HUES64 (cell line): Measurements from ENCODE around the gene TTC28.

ENCODE experiments used
- H3K27ac ChIP-seq: 2 replicates; pipeline ENCODE4 v1.7.0; 2013; ENCODE audit warnings: low read depth, low read length, inconsistent platforms
- H3K27me3 ChIP-seq: 2 replicates; pipeline ENCODE4 v1.6.1; 2013; ENCODE audit warnings: mild to moderate bottlenecking, low read length; ENCODE audit not compliant: insufficient read depth
- H3K36me3 ChIP-seq: 2 replicates; pipeline ENCODE4 v1.6.1; 2013; ENCODE audit warnings: mild to moderate bottlenecking, low read length; ENCODE audit not compliant: insufficient read depth
- H3K4me1 ChIP-seq: 2 replicates; pipeline ENCODE4 v1.6.1; 2013; ENCODE audit warnings: mild to moderate bottlenecking, low read length, moderate library complexity; ENCODE audit not compliant: insufficient read depth
- H3K4me3 ChIP-seq: 2 replicates; pipeline ENCODE4 v1.5.1; 2013; ENCODE audit warnings: mild to moderate bottlenecking, low read length, moderate library complexity
- H3K9ac ChIP-seq: 2 replicates; pipeline ENCODE4 v1.6.1; 2013; ENCODE audit warnings: mild to moderate bottlenecking, low read depth, low read length
- H3K9me3 ChIP-seq: 2 replicates; pipeline ENCODE4 v1.6.1; 2013; ENCODE audit warnings: low read depth, low read length; ENCODE audit not compliant: insufficient read depth
- WGBS: fragments of 150-250, 120-280 bp; methylation state at CpG from one replicate; pipeline ENCODE4 v1.1.7; 2013; ENCODE audit warnings: missing lambda C conversion rate; 5-methylcytosine and 5-hydroxymethylcytosine counted together

TTC28 gene

GRCh38 chr22:27976586-27976985, 703.1 kb downstream of the TTC28 start:
- WGBS: 88% methylated on average over 3 of the region's 3 CpGs
- Histone ChIP-seq H3K9me3 (no peaks in the 10 kb centered on the region), H3K27me3 (no peaks in the 10 kb centered on the region), H3K4me3 (no peak overlapping the region), H3K36me3 (no peaks in the 10 kb centered on the region), H3K9ac (no peak overlapping the region), H3K4me1 (peaks cover 31% of the 10 kb centered on the region), H3K27ac (no peak overlapping the region)

- no peak overlapping the region for H3K27ac ChIP-seq
Measured at GRCh38 chr22:27975381-27976013, 704.1 kb downstream of the TTC28 start.

GRCh38 chr22:27973846-27974245, 705.8 kb downstream of the TTC28 start:
- no peak overlapping the region for H3K9ac ChIP-seq
- no peaks in the 10 kb centered on the region for H3K36me3 ChIP-seq
- H3K9me3 ChIP-seq: peaks cover 8% of the 10 kb centered on the region; the same call in 1 of the 2 replicates
- peaks cover 16% of the 10 kb centered on the region; the same call in 1 of the 2 replicates for H3K4me1 ChIP-seq
- no peaks in the 10 kb centered on the region for H3K27me3 ChIP-seq
- H3K27ac ChIP-seq: no peak overlapping the region
- 52% methylated on average over 1 of the region's 1 CpG for WGBS
- no peak overlapping the region for H3K4me3 ChIP-seq

More at GRCh38 chr22:27975381-27976013, 704.1 kb downstream of the TTC28 start:
- Histone ChIP-seq H3K4me3 (no peak overlapping the region), H3K36me3 (no peaks in the 10 kb centered on the region), H3K9me3 (peaks cover under 1% of the 10 kb centered on the region; the same call in 1 of the 2 replicates), H3K27me3 (no peaks in the 10 kb centered on the region), H3K9ac (no peak overlapping the region), H3K4me1 (peaks cover 24% of the 10 kb centered on the region)
- 93% methylated on average over 15 of the region's 16 CpGs for WGBS

- Histone ChIP-seq H3K36me3 (no peaks in the 10 kb centered on the region), H3K9ac (no peak overlapping the region), H3K4me3 (no peak overlapping the region), H3K9me3 (peaks cover 8% of the 10 kb centered on the region; the same call in 1 of the 2 replicates), H3K27me3 (no peaks in the 10 kb centered on the region), H3K4me1 (peaks cover 16% of the 10 kb centered on the region; the same call in 1 of the 2 replicates), H3K27ac (no peak overlapping the region)
- 90% methylated on average over 9 of the region's 9 CpGs for WGBS
Measured at GRCh38 chr22:27972732-27973698, 706.6 kb downstream of the TTC28 start.

- H3K27me3 ChIP-seq: no peaks in the 10 kb centered on the region
- 98% methylated on average over 1 of the region's 1 CpG for WGBS
- no peaks in the 10 kb centered on the region for H3K36me3 ChIP-seq
- H3K9ac ChIP-seq: no peak overlapping the region
- peaks cover 8% of the 10 kb centered on the region; the same call in 1 of the 2 replicates for H3K9me3 ChIP-seq
- H3K4me1 ChIP-seq: peaks cover 16% of the 10 kb centered on the region; the same call in 1 of the 2 replicates
- H3K4me3 ChIP-seq: no peak overlapping the region
- H3K27ac ChIP-seq: no peak overlapping the region
Measured at GRCh38 chr22:27971926-27972325, 707.7 kb downstream of the TTC28 start.

DNA sequence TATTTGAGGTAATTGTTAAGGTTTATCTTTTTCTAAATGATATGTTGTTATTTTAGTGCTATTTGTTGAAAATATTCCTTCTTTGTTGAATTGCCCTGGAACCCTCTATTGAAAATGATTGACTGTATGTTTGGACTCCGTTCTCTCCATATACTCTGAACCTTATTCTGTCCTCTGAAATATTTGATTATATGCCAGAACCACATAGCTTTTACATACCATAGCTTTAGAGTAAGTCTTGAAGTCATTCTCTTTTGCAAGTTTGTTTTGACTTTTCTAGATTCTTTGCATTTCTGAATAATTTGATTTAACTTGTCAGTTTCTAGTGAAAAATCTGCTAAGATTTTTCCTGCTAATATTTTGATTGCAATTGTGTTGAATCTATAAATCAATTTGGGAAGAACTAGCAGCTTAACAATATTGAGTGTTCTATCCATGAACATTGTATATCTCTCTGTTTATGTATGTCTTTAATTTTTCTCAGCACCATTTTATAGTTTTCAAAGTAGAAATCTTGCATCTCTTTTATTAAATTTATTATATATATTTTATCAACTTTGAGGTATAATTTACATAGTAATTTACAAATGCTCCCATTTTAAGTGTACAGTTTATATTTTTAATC, 708.9 kb downstream of the TTC28 start:
- Histone ChIP-seq H3K4me3 (no peak overlapping the region), H3K9me3 (peaks cover 8% of the 10 kb centered on the region; the same call in 1 of the 2 replicates), H3K27ac (no peak overlapping the region), H3K4me1 (peaks cover 21% of the 10 kb centered on the region; the same call in 1 of the 2 replicates), H3K9ac (no peak overlapping the region), H3K27me3 (no peaks in the 10 kb centered on the region), H3K36me3 (no peaks in the 10 kb centered on the region)
- WGBS: 100% methylated on average over 1 of the region's 1 CpG

DNA sequence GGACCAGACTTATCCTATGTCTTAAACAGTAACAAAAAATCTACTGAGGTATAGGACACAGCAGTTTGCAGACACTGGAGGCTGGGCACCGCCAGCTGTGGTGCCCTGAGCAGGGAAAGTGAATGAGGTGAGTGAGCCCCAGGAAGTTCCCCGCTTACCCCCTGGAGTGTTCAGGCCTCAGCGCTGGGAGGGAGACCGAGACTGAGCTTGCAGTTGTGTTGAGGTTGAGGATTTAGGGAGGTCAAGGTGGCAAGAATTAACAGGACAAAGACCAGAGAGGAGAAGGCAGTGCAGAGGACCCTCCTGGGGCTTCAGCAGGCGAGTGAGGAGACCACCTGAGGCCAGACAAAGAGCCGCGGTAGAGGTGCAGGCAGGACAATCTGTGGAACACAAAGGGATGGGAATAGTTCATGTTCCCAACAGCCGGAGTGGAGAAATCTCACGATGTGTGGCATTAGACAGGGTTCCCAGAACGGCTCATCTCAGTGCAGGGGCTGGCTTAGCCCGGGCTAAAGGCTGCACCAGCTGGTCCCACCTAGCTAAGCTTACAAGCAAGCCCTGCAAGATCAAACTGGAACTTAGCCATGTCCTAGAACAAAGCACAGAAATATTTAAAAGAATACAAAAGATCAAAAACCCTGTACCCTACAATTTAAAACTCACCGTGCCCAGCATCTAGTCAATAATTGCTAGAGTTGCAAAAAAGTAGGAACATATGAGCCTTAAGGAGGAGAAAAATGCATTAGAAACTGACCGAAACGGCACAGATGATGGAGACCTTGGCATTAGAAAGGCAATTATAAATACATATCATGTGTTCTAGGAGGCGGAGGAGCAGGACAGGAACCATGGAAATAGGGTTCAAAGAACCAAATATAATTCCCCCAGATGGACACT, 713.2 kb downstream of the TTC28 start:
- Histone ChIP-seq H3K27ac (no peak overlapping the region), H3K9ac (no peak overlapping the region)
- 84% methylated on average over 15 of the region's 15 CpGs for WGBS

GRCh38 chr22:27962268-27963044, 717.2 kb downstream of the TTC28 start:
- Histone ChIP-seq H3K36me3 (no peaks in the 10 kb centered on the region), H3K9me3 (no peaks in the 10 kb centered on the region), H3K4me3 (no peak overlapping the region), H3K27ac (no peak overlapping the region), H3K4me1 (peaks cover 24% of the 10 kb centered on the region), H3K9ac (no peak overlapping the region), H3K27me3 (no peaks in the 10 kb centered on the region)
- 82% methylated on average over 6 of the region's 9 CpGs for WGBS

More for the DNA sequence above, 713.2 kb downstream of the TTC28 start:
- Histone ChIP-seq H3K36me3 (no peaks in the 10 kb centered on the region), H3K4me1 (peaks cover 5% of the 10 kb centered on the region; the same call in 1 of the 2 replicates), H3K27me3 (no peaks in the 10 kb centered on the region), H3K4me3 (no peak overlapping the region), H3K9me3 (peaks cover 8% of the 10 kb centered on the region; the same call in 1 of the 2 replicates)

DNA sequence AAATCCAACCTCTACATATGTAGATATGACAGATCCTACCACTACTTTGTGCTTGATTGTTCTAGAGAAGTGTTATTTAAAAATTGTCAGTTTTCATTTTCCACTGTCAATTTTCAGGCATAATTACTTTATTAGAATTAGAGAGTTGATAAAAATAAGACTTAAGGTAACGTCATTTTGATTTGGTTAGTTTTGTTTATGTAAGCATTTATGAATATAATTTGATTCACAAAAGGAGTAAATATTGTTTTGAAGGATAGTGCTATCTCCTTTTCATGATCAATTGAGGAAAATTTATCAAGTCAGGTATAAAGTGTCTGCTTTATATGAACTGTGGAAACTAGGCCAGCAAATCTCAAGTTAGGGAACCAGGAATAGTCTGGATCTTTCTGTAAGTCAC, 718.0 kb downstream of the TTC28 start:
- Histone ChIP-seq H3K36me3 (no peaks in the 10 kb centered on the region), H3K27me3 (no peaks in the 10 kb centered on the region), H3K4me1 (peaks cover 24% of the 10 kb centered on the region), H3K4me3 (no peak overlapping the region), H3K27ac (no peak overlapping the region), H3K9ac (no peak overlapping the region), H3K9me3 (no peaks in the 10 kb centered on the region)
- 100% methylated on average over 1 of the region's 1 CpG for WGBS

GRCh38 chr22:27961182-27961581, 718.5 kb downstream of the TTC28 start:
- H3K4me1 ChIP-seq: peaks cover 21% of the 10 kb centered on the region
- H3K27ac ChIP-seq: no peak overlapping the region
- no peaks in the 10 kb centered on the region for H3K36me3 ChIP-seq
- no peak overlapping the region for H3K4me3 ChIP-seq
- no peaks in the 10 kb centered on the region for H3K27me3 ChIP-seq
- WGBS: 100% methylated on average over 2 of the region's 4 CpGs
- no peaks in the 10 kb centered on the region for H3K9me3 ChIP-seq
- no peak overlapping the region for H3K9ac ChIP-seq
